CD4-positive, CD25-positive, alpha-beta regulatory T cell (primary cell): ENCODE data around the gene CCM2. TPM values are rescaled to one million over a fixed set of nuclear protein-coding genes. Genes with fewer than 3 reads are reported as not detected.

ENCODE experiments used
- ATAC-seq, 2 donors: fragments of 150-1000 bp; cut with Tn5 transposase; one replicate each; pipeline ENCODE4 v1.10.0; 2021; ENCODE audit warnings: low read depth in 2 of 2, moderate number of reproducible peaks in 2 of 2, moderate library complexity in 1 of 2
- DNase-seq, 3 donors: peaks; one replicate each; pipeline versions ENCODE4 v3.0.0 to v3.0.0-alpha.2; 2012 to 2022; ENCODE audit warnings: mixed read lengths in 1 of 3
- H3K27ac ChIP-seq: one replicate; pipeline ENCODE4 v1.7.0; 2013; ENCODE audit warnings: mild to moderate bottlenecking, low read length; ENCODE audit not compliant: insufficient read depth, poor library complexity, severe bottlenecking
- H3K27me3 ChIP-seq: one replicate; pipeline ENCODE4 v1.7.0; 2013; ENCODE audit warnings: low read length; ENCODE audit not compliant: control insufficient read depth, insufficient read depth
- H3K36me3 ChIP-seq: one replicate; pipeline ENCODE4 v1.7.0; 2013; ENCODE audit warnings: mild to moderate bottlenecking, low read length, moderate library complexity; ENCODE audit not compliant: control insufficient read depth, insufficient read depth
- H3K4me1 ChIP-seq: 2 replicates; pipeline ENCODE4 v1.7.0; 2013; ENCODE audit warnings: mild to moderate bottlenecking, low read length; ENCODE audit not compliant: insufficient read depth, control insufficient read depth, poor library complexity, severe bottlenecking
- H3K4me3 ChIP-seq: one replicate; pipeline ENCODE4 v1.7.0; 2013; ENCODE audit warnings: low read depth, mild to moderate bottlenecking, low read length, moderate library complexity
- H3K9me3 ChIP-seq, 2 experiments: 1 replicate in 1 of 2; 2 replicates in 1 of 2; pipeline ENCODE4 v1.7.0; 2013; ENCODE audit warnings: low read length in 2 of 2, mild to moderate bottlenecking in 1 of 2, moderate library complexity in 1 of 2; ENCODE audit not compliant: control insufficient read depth in 2 of 2
- H3K27ac Mint-ChIP-seq, 3 donors: one replicate each; pipeline ENCODE4 v1.8.0; 2020 to 2022; ENCODE audit warnings: mild to moderate bottlenecking in 3 of 3, mixed read lengths in 3 of 3, moderate library complexity in 2 of 3
- H3K27me3 Mint-ChIP-seq: one replicate; pipeline ENCODE4 v1.8.0; 2022; ENCODE audit warnings: mild to moderate bottlenecking, mixed read lengths
- H3K36me3 Mint-ChIP-seq: one replicate; pipeline ENCODE4 v1.8.0; 2020; ENCODE audit warnings: mixed read lengths
- H3K4me1 Mint-ChIP-seq, 4 donors: one replicate each; pipeline ENCODE4 v1.8.0; 2020 to 2022; ENCODE audit warnings: mixed read lengths in 4 of 4, mild to moderate bottlenecking in 1 of 4
- H3K4me3 Mint-ChIP-seq, 4 donors: one replicate each; pipeline ENCODE4 v1.8.0; 2020 to 2022; ENCODE audit warnings: mild to moderate bottlenecking in 4 of 4, mixed read lengths in 4 of 4, moderate library complexity in 3 of 4
- H3K9me3 Mint-ChIP-seq, 7 donors: one replicate each; pipeline ENCODE4 v1.8.0; 2020 to 2022; ENCODE audit warnings: mixed read lengths in 7 of 7, mild to moderate bottlenecking in 3 of 7, moderate library complexity in 2 of 7
- polyA plus RNA-seq, 4 donors: library from polyadenylated mRNA; unstranded; fragments of 300-500 nt; fragmentation: Illumina TruSeq; gene quantifications; one replicate each; pipeline ENCODE4 v1.2.3, GENCODE V29; 2021
- total RNA-seq: library from RNA; stranded (reverse); gene quantifications from one replicate; pipeline ENCODE4 v1.2.3, GENCODE V29; 2022

CCM2 gene
- total and polyA plus RNA-seq, 5 donors from 2014 or later = 139 to 190 (median 156) TPM

DNA sequence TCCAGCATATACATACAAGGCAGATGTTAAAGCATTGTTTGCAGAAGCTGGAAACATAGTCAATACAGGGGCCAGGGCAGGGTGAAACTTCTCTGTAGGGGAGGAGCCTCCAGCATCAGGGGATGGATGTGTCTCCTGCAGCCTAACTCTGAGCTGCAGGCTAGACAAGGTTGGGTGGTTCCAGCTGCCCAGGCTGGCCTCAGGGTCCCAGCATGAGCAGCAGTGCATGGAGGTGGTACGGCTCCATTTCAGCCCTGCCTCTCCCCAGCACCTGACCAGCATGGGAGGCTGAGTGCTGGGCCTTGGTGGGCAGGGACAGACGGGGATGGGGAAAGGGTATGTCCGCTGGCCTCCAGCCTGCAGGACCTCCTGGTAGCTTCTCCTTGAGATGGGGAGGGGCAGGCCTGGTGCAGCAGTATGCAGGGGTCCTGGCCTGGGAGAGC lies 118.9 kb downstream of the CCM2 start:
- Mint-ChIP-seq H3K9me3 (no peaks in the 10 kb centered on the region), H3K27me3 (peaks cover 23% of the 10 kb centered on the region), H3K27ac (no peak overlapping the region), H3K4me3 (no peak overlapping the region), H3K36me3 (peaks cover 4% of the 10 kb centered on the region), H3K4me1 (peaks cover 0 to 20% (median 14%) of the 10 kb centered on the region in 4 donors)
- Histone ChIP-seq H3K27ac (no peak overlapping the region), H3K36me3 (no peaks in the 10 kb centered on the region), H3K9me3 (no peaks in the 10 kb centered on the region), H3K4me1 (peaks cover 15% of the 10 kb centered on the region), H3K27me3 (peaks cover 22% of the 10 kb centered on the region), H3K4me3 (no peak overlapping the region)
- DNase-seq = no peak
- ATAC-seq = no peak

DNA sequence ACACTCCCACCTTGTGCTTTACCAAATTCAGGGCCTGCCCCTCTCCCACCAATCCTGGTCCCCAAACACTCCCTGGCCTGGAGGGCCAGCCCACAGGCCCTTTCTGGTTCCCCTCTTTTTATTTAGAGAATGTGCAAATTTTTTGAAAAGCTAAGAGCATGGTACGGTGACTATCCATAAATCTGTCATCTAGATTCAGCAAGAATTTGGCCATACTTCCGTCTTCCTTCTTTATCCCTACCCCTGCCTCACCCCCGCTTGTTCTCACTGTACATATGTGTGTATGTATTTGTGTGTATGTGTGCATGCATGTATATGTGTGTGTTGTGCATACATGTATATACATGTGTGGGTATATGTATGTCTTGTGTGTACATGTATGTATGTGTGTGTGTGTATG lies 119.5 kb downstream of the CCM2 start:
- Mint-ChIP-seq H3K27me3 (peaks cover 20% of the 10 kb centered on the region), H3K4me1 (peaks cover 0 to 20% (median 15%) of the 10 kb centered on the region in 4 donors), H3K27ac (no peak overlapping the region), H3K9me3 (no peaks in the 10 kb centered on the region), H3K4me3 (peak overlapping the region in 1 of 4 donors; percentile 2), H3K36me3 (peaks cover 4% of the 10 kb centered on the region)
- peaks cover 16% of the 10 kb centered on the region for H3K27me3 ChIP-seq
- H3K36me3 ChIP-seq = no peaks in the 10 kb centered on the region
- H3K4me1 ChIP-seq = peaks cover 15% of the 10 kb centered on the region
- no peak overlapping the region for H3K27ac ChIP-seq
- no peak overlapping the region for H3K4me3 ChIP-seq
- no peak for ATAC-seq
- no peaks in the 10 kb centered on the region for H3K9me3 ChIP-seq
- DNase-seq = no peak

DNA sequence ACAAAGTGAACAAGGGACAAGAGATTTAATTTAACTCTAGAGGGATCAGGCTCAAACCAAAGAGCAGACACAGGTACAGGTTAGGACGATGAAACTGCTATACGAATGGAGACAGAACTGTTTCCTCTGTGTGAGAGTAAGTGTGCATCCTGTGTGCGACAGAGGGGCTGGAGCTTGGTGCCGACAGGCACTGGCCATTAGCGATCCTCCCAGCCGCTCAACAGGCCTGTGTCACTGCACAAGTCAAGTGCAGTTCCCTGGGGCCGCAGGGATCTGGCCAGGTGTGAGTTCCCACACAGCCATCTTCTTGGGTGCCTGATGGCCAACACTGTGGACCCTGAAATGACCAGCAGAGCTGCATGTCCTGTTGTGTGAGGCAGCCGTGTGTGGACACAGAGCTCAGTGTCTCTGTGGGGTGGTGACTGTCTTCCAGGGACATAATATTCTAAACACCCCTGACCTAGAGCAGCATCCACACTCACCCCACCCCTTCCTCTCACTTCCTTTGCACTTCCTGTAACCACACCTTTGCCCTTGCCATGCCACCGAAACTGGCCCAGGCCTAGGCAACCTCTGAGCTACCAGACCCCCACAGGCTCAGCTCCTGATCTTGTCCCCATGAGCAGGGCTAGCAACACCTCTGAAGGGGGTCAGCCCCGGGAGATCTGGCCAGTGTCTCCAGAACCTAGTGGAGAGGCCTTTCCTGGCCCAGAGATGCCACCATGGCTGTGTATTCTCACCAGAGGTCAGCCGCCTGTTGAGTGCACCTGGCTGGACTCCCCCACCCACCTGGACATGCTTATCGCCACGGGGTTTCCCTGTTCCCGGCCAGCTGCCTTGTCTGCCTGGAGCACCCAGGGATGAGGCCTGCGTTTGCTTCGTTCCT lies 123.2 kb downstream of the CCM2 start:
- Mint-ChIP-seq H3K4me3 (peak overlapping the region; percentile 19 to 76 (median 60)), H3K9me3 (no peaks in the 10 kb centered on the region), H3K36me3 (peaks cover 4% of the 10 kb centered on the region), H3K27ac (peak overlapping the region; percentile 17 to 92 (median 47)), H3K4me1 (peaks cover 4 to 20% (median 15%) of the 10 kb centered on the region in 4 donors), H3K27me3 (peaks cover 5% of the 10 kb centered on the region)
- peak overlapping the region; percentile 30 for H3K4me3 ChIP-seq
- H3K27ac ChIP-seq = no peak overlapping the region
- H3K36me3 ChIP-seq = no peaks in the 10 kb centered on the region
- H3K27me3 ChIP-seq = no peaks in the 10 kb centered on the region
- peak in 1 of 3 donors; percentile 74 for DNase-seq
- no peaks in the 10 kb centered on the region for H3K9me3 ChIP-seq
- ATAC-seq = peak; percentile 31 to 44
- H3K4me1 ChIP-seq = peaks cover 15% of the 10 kb centered on the region

DNA sequence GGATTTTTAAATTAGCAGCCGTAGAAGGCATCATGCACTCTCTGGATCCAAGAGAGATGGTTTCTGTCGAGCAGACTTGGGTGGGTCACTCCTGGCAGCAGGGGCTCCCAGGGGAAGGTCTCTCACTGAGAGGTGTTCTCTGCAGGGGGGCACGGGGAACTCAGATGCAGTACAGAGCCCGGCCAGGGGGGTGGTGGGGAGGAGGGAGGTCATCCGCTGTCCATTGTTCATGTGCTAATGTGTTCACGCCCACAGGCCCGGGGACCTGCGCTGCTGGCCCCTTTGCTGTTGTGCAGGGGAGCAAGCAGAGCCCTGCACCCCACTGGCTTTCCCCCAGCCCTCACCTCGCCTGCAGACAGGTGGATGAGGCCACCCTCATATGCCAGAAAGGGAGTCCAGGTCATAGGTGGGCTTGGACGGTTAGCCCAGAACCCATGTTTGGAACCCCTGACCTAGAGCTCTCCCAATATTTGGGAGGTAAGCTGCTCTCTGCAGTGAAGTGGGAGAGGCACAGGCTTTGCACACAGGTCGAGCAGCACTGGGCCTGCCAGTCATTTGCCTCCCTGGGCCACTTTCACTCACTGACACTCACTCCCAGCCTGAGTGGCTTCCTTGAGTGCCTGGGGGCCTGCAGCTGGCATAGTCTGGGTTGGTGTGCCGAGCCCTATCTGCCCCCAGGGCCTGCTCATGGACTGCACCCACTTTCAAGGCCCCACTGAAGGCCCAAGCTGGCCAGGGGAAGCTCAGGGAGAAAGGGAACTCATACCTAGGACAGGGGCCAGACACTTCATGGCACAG lies 124.1 kb downstream of the CCM2 start:
- no peak for DNase-seq
- H3K27ac ChIP-seq = no peak overlapping the region
- H3K4me1 ChIP-seq = peaks cover 15% of the 10 kb centered on the region
- H3K27me3 Mint-ChIP-seq = no peaks in the 10 kb centered on the region
- peak overlapping the region in 1 of 3 donors; percentile 81 for H3K27ac Mint-ChIP-seq
- H3K4me3 Mint-ChIP-seq = peak overlapping the region in 1 of 4 donors; percentile 19
- no peak overlapping the region for H3K4me3 ChIP-seq
- no peak for ATAC-seq
- no peaks in the 10 kb centered on the region for H3K9me3 Mint-ChIP-seq
- H3K9me3 ChIP-seq = no peaks in the 10 kb centered on the region
- H3K36me3 Mint-ChIP-seq = peaks cover 4% of the 10 kb centered on the region
- H3K27me3 ChIP-seq = no peaks in the 10 kb centered on the region
- peaks cover 4 to 20% (median 15%) of the 10 kb centered on the region in 4 donors for H3K4me1 Mint-ChIP-seq
- H3K36me3 ChIP-seq = no peaks in the 10 kb centered on the region

DNA sequence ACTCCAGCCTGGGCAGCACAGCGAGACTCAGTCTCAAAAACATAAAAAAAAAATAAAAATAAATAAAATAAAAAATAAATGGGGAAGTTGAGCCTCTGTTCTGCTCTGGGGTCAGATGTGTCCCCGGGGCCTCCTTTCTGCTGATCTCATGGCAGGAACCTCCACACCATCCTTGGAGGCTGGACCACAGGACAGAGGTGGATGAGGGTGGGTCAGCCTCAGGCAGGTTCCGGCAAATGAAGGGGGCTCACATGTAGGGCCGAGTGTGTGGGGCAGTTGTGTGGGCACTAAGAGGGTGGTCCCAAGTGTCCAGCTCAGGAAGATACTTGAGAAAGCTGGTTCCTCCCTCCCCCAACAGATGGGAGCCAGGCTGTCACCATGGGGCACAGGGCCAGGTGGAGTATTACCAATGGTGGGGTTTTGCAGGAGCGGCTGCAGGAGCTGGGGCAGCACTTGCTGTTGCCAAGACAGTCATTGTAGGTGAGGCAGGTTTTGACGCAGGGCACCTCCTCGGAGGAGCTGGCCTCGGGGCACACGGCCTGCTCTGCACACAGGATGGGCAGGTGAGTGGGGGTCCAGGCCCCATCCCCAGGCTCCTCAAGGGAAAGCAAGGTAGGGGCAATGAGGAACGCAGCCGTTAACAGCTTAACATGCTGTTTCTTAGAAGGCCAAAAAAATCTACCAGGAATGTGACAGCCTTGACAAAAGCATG lies 125.3 kb downstream of the CCM2 start:
- H3K36me3 Mint-ChIP-seq = peaks cover 4% of the 10 kb centered on the region
- no peak overlapping the region for H3K4me3 Mint-ChIP-seq
- Histone ChIP-seq H3K9me3 (no peaks in the 10 kb centered on the region), H3K36me3 (no peaks in the 10 kb centered on the region), H3K4me1 (peaks cover 15% of the 10 kb centered on the region), H3K27ac (no peak overlapping the region), H3K4me3 (no peak overlapping the region), H3K27me3 (no peaks in the 10 kb centered on the region)
- H3K9me3 Mint-ChIP-seq = no peaks in the 10 kb centered on the region
- DNase-seq (no peak), ATAC-seq (no peak)
- H3K27ac Mint-ChIP-seq = no peak overlapping the region
- H3K4me1 Mint-ChIP-seq = peaks cover 4 to 20% (median 14%) of the 10 kb centered on the region in 4 donors
- no peaks in the 10 kb centered on the region for H3K27me3 Mint-ChIP-seq

Other genes with a start within 250 kb of the CCM2 start
- 670 TPM for gene PPIA, start 203.5 kb upstream of the CCM2 start, total RNA-seq
- gene PPIA, start 203.5 kb upstream of the CCM2 start, polyA plus RNA-seq = 1,000 to 10,000 TPM; 4,149 to 4,426 (median 4,258) TPM
- 186 TPM for gene H2AZ2, start 152.1 kb upstream of the CCM2 start, total RNA-seq
- gene H2AZ2, start 152.1 kb upstream of the CCM2 start, polyA plus RNA-seq = 100 to 1,000 TPM; 250 to 315 (median 275) TPM
- gene PURB, start 114.7 kb upstream of the CCM2 start, total RNA-seq = 29.9 TPM
- 1 to 10 TPM; 1.1 to 2.5 (median 1.9) TPM for gene PURB, start 114.7 kb upstream of the CCM2 start, polyA plus RNA-seq
- 427 TPM for gene MYO1G, start 21.2 kb upstream of the CCM2 start, total RNA-seq
- gene MYO1G, start 21.2 kb upstream of the CCM2 start, polyA plus RNA-seq = 100 to 1,000 TPM; 132 to 229 (median 160) TPM
- gene NACAD, start 88.8 kb downstream of the CCM2 start, total RNA-seq = 0.07 TPM
- not detected for gene NACAD, start 88.8 kb downstream of the CCM2 start, polyA plus RNA-seq
- 48.4 TPM for gene TBRG4, start 111.5 kb downstream of the CCM2 start, total RNA-seq
- 10 to 100 TPM; 42.6 to 54.3 (median 45.2) TPM for gene TBRG4, start 111.5 kb downstream of the CCM2 start, polyA plus RNA-seq
- gene RAMP3, start 157.6 kb downstream of the CCM2 start, total RNA-seq = not detected
- not detected for gene RAMP3, start 157.6 kb downstream of the CCM2 start, polyA plus RNA-seq